Mononuclear cell (primary cell): ENCODE data around the gene TMEM138. TPM values are rescaled to one million over a fixed set of nuclear protein-coding genes. Genes with fewer than 3 reads are reported as not detected.
A peak's percentile ranks its signal among the peaks of the same experiment; 100 is the strongest.

Experiments used
- H3K27me3 ChIP-seq: 2 replicates; pipeline ENCODE4 v1.6.0; 2011; ENCODE audit warnings: low read length, control low read depth; ENCODE audit not compliant: insufficient read depth
- H3K4me1 ChIP-seq: 2 replicates; pipeline ENCODE4 v1.5.1; 2011; ENCODE audit warnings: mild to moderate bottlenecking, low read length, control low read depth; ENCODE audit not compliant: insufficient read depth
- H3K4me3 ChIP-seq: 2 replicates; pipeline ENCODE4 v1.5.1; 2011; ENCODE audit warnings: mild to moderate bottlenecking, low read length, moderate library complexity
- H3K9me3 ChIP-seq: 2 replicates; pipeline ENCODE4 v1.5.1; 2011; ENCODE audit warnings: low read depth, mild to moderate bottlenecking, control low read depth, low read length
- total RNA-seq: library from RNA; depleted of rRNA; stranded (reverse); fragments of >200 nt; gene quantifications from one replicate; pipeline ENCODE4 v1.2.3, GENCODE V29; 2012

The TMEM138 gene
- total RNA-seq, 1 donor: 40.5 TPM

DNA sequence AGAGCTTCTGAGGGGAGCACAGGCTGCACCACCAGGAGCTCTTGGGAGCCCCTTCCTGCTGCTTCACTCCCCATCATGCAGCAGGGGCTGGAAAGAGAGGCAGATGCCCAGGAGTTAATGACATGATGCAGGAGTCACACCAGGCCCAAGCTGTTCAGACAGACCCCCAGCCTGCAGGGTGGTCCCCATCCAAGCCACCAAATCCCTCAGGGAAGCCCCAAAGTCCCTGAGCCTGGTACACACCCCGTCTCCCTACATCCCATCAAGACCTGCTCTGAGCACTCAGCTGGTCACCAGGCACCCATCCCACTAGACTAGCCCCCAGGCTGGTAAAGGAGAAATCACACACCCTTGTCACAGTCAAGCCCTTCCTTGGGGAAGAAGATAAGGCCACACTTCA lies 11.8 kb upstream of the TMEM138 start:
- no peaks in the 10 kb centered on the region for H3K27me3 ChIP-seq
- H3K9me3 ChIP-seq: no peaks in the 10 kb centered on the region
- H3K4me3 ChIP-seq: no peak overlapping the region
- H3K4me1 ChIP-seq: peaks cover 19% of the 10 kb centered on the region

- no peak overlapping the region for H3K4me3 ChIP-seq
- H3K27me3 ChIP-seq: no peaks in the 10 kb centered on the region
Observed at GRCh38 chr11:61350803-61351202, 11.4 kb upstream of the TMEM138 start.

GRCh38 chr11:61352038-61352437 lies 10.1 kb upstream of the TMEM138 start:
- Histone ChIP-seq H3K9me3 (no peaks in the 10 kb centered on the region), H3K27me3 (no peaks in the 10 kb centered on the region), H3K4me1 (peaks cover 29% of the 10 kb centered on the region), H3K4me3 (no peak overlapping the region)

More at GRCh38 chr11:61350803-61351202, 11.4 kb upstream of the TMEM138 start:
- Histone ChIP-seq H3K9me3 (no peaks in the 10 kb centered on the region), H3K4me1 (peaks cover 19% of the 10 kb centered on the region)

- H3K4me1 ChIP-seq: peaks cover 29% of the 10 kb centered on the region
- H3K9me3 ChIP-seq: no peaks in the 10 kb centered on the region
- H3K4me3 ChIP-seq: no peak overlapping the region
- no peaks in the 10 kb centered on the region for H3K27me3 ChIP-seq
Observed at GRCh38 chr11:61353131-61354067, 8.8 kb upstream of the TMEM138 start.

DNA sequence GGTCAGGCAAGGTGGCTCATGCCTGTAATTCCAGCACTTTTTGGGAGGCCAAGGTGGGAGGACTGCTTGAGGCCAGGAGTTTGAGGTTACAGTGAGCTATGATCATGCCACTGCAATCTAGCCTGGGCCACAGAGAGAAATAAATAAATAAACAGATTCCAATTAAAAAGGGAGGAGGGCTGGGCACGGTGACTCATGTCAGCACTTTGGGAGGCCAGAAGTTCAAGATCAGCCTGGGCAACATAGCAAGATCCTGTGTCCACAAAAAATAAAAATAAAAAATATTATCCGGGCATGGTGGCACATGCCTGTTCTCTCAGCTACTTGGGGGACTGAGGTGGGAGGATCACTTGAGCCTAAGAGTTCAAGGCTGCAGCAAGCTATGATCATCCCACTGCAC lies 8.0 kb upstream of the TMEM138 start:
- Histone ChIP-seq H3K9me3 (no peaks in the 10 kb centered on the region), H3K4me1 (peaks cover 32% of the 10 kb centered on the region), H3K27me3 (no peaks in the 10 kb centered on the region), H3K4me3 (peak overlapping the region; percentile 9)

DNA sequence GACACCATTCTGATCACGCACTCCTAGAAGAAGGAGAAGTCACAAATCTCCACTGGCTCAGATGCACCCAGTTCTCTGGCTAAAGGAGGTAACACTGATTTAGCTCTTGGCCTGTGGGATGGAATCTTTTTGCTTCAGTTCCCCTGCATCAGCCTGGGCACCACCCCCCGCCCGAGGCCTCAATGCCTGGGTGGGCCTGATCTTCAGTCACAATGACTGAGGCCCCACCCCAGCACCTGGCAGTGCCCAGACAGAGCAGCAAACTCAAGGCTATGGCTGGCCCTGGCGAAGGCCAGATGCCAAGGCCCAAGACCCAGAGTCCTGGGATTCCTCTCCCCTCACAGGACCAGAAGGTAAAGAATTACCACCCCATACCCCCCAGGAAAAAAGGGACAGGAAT lies 5.5 kb upstream of the TMEM138 start:
- Histone ChIP-seq H3K9me3 (no peaks in the 10 kb centered on the region), H3K4me1 (peaks cover 54% of the 10 kb centered on the region), H3K27me3 (no peaks in the 10 kb centered on the region), H3K4me3 (peak overlapping the region; percentile 22)

- Histone ChIP-seq H3K4me3 (no peak overlapping the region), H3K4me1 (peaks cover 54% of the 10 kb centered on the region), H3K27me3 (no peaks in the 10 kb centered on the region), H3K9me3 (no peaks in the 10 kb centered on the region)
Observed at GRCh38 chr11:61357233-61357893, 4.8 kb upstream of the TMEM138 start.

DNA sequence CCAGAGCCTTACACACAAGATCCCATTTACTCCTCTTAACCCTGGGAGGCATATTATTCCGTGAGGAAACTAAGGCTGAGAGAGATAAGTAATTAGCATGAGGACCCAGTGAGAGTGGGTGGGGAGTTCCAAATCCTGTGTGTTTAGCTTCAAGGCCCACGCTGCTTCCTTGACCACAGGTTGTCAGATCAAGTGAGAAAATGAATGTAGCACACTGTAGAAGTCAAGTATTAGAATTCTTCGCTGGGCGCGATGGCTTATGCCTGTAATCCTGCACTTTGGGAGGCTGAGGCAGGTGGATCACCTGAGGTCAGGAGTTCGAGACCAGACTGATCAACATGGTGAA lies 4.3 kb upstream of the TMEM138 start:
- Histone ChIP-seq H3K9me3 (no peaks in the 10 kb centered on the region), H3K4me1 (peaks cover 59% of the 10 kb centered on the region), H3K27me3 (no peaks in the 10 kb centered on the region), H3K4me3 (no peak overlapping the region)

GRCh38 chr11:61358566-61358965 lies 3.6 kb upstream of the TMEM138 start:
- Histone ChIP-seq H3K9me3 (no peaks in the 10 kb centered on the region), H3K27me3 (no peaks in the 10 kb centered on the region), H3K4me1 (peaks cover 66% of the 10 kb centered on the region), H3K4me3 (no peak overlapping the region)

DNA sequence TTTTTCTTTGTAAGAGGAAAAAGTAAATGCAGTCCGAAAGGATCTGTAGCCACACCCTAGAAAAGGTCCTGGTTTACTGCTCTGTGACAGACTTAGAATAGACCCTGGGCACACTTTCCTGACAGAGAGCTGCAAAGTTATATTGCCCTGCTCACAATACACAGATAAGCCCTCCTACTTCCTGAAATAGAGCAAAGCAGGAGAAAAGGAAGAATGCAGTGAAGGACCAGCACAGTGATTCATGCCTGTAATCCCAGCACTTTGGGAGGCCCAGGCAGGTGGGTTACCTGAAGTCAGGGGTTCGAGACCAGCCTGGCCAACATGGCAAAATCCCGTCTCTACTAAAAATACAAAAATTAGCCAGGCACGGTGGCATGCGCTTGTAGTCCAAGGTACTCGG lies 2.7 kb upstream of the TMEM138 start:
- Histone ChIP-seq H3K9me3 (no peaks in the 10 kb centered on the region), H3K4me3 (no peak overlapping the region), H3K27me3 (no peaks in the 10 kb centered on the region)

GRCh38 chr11:61361237-61361740 lies 885 bp upstream of the TMEM138 start:
- H3K4me1 ChIP-seq: peaks cover 68% of the 10 kb centered on the region
- H3K27me3 ChIP-seq: no peaks in the 10 kb centered on the region
- H3K4me3 ChIP-seq: peak overlapping the region; percentile 93
- no peaks in the 10 kb centered on the region for H3K9me3 ChIP-seq

More for the DNA sequence above, 2.7 kb upstream of the TMEM138 start:
- H3K4me1 ChIP-seq: peaks cover 71% of the 10 kb centered on the region

GRCh38 chr11:61362542-61362875 lies 335 bp downstream of the TMEM138 start:
- Histone ChIP-seq H3K4me1 (peaks cover 56% of the 10 kb centered on the region), H3K27me3 (no peaks in the 10 kb centered on the region), H3K4me3 (peak overlapping the region; percentile 93), H3K9me3 (no peaks in the 10 kb centered on the region)

- Histone ChIP-seq H3K27me3 (no peaks in the 10 kb centered on the region), H3K4me3 (no peak overlapping the region), H3K9me3 (no peaks in the 10 kb centered on the region), H3K4me1 (peaks cover 39% of the 10 kb centered on the region)
Observed at GRCh38 chr11:61364012-61364675, 2.0 kb downstream of the TMEM138 start.

- H3K4me1 ChIP-seq: peaks cover 16% of the 10 kb centered on the region
- H3K27me3 ChIP-seq: no peaks in the 10 kb centered on the region
- no peak overlapping the region for H3K4me3 ChIP-seq
- H3K9me3 ChIP-seq: no peaks in the 10 kb centered on the region
Observed at GRCh38 chr11:61367406-61367805, 5.2 kb downstream of the TMEM138 start.

DNA sequence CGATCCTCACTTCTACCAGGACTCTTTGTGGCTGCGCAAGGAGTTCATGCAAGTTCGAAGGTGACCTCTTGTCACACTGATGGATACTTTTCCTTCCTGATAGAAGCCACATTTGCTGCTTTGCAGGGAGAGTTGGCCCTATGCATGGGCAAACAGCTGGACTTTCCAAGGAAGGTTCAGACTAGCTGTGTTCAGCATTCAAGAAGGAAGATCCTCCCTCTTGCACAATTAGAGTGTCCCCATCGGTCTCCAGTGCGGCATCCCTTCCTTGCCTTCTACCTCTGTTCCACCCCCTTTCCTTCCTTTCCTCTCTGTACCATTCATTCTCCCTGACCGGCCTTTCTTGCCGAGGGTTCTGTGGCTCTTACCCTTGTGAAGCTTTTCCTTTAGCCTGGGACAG lies 6.5 kb downstream of the TMEM138 start:
- H3K9me3 ChIP-seq: no peaks in the 10 kb centered on the region
- H3K4me1 ChIP-seq: peaks cover 4% of the 10 kb centered on the region
- no peaks in the 10 kb centered on the region for H3K27me3 ChIP-seq
- no peak overlapping the region for H3K4me3 ChIP-seq
